GM19467 (cell line): Measurements from ENCODE around the gene EXOC2.
"Not testable (repeated sequence)": the region's sequence is repeated elsewhere in the genome, so short reads cannot be mapped to it uniquely, and the experiment has no call there.

Experiments used
- ATAC-seq: cut with Tn5 transposase; IDR thresholded peaks from one replicate; pipeline ENCODE4 v1.9.1; 2021; ENCODE audit warnings: mild to moderate bottlenecking, moderate library complexity; ENCODE audit not compliant: unreplicated experiment

Gene EXOC2

GRCh38 chr6:683742-684440 is 9.0 kb downstream of the EXOC2 start:
- no peak for ATAC-seq

DNA sequence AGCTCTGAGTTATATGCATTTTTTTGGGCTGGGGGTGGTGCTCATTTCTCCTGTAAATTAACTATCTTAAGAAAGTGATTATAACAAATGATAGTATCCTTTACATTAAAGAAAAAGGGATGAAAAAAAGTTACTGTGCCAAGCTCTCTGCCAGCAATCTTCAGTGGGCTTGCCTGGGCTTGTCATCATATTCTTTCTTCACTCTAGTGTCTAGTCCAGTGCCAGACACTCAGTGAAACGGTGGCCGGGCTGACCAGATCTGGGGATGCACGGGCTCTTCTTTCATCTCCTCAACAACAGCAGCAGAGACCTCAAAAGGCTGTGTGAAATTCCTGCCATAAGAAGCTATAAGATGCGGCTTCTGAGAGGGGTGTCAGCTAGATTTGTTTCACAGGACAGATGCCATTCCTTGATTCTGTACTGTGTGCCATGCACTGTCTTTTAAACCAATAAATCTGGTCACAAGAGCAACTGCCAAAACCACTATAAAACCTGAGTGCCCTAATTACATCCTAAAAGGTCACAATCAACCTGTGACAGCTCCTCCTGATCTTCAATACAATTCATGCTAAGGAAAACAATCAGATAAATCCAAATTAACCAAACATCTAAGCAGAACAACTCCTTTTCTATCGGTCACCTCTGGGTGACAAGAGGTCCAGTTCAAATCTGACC is 12.1 kb downstream of the EXOC2 start:
- no peak for ATAC-seq

DNA sequence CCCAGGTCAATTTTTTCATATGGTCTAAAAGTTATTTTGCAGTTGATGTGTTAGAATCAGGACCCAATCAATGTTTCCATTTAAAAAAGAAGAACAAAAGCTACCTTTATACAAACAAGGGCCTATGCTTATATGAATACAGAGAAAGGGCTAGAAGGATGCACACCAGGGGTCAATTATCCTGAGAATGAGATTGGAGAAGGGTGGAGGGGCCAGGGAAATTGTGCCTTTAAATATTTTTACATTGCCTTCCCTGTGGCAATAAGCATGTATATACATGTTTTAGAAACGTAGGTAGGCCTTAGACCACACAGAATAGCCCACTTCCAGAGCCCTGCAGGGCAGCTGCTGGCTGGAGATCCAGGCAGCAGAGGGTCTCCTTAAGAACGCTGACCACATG is 12.7 kb downstream of the EXOC2 start:
- ATAC-seq: no peak

- no peak for ATAC-seq
These were observed 13.7 kb downstream of the EXOC2 start for GRCh38 chr6:679282-679681.

DNA sequence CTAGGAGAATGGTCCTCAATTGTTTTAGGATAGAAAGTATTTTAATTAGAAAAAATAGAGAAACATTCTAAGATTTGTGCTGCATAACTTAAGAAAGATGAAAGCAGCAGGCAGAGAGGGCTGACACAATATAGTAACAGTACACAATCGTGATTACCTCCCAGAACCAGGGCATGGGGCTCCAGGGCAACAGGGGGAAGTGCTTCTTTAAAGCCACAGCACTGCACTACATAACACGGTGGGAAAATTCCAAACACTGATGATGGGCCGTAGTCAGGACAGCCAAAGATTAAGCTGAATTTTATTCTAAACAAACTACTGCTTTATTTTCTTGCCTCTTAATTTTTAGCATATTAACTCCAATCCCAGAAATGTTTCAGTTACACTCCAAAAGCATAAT is 14.4 kb downstream of the EXOC2 start:
- ATAC-seq: no peak

DNA sequence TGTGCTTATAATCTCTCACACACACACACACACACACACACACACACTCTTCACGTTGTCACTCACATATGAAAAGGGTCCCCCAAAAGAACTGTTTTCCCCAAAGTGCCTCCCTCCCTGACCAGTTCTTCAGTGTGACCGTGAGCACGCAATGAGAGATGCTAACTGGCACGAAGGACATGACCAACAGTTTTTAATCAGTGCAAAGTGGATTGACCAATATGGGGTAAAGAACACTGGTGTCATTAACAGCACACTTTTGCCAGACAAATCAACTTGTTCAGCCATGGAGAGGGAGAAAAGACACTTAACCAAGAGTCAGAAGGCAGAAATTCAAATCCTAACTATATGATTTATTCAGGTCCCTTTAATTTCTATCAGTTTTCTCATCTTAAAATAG is 15.0 kb downstream of the EXOC2 start:
- no peak for ATAC-seq

- no peak for ATAC-seq
These were observed 18.0 kb downstream of the EXOC2 start for GRCh38 chr6:674956-675355.

- no peak for ATAC-seq
These were observed 18.5 kb downstream of the EXOC2 start for GRCh38 chr6:674406-674805.

GRCh38 chr6:667253-667927 is 25.5 kb downstream of the EXOC2 start:
- no peak for ATAC-seq

GRCh38 chr6:665403-666267 is 27.3 kb downstream of the EXOC2 start:
- ATAC-seq: no peak

DNA sequence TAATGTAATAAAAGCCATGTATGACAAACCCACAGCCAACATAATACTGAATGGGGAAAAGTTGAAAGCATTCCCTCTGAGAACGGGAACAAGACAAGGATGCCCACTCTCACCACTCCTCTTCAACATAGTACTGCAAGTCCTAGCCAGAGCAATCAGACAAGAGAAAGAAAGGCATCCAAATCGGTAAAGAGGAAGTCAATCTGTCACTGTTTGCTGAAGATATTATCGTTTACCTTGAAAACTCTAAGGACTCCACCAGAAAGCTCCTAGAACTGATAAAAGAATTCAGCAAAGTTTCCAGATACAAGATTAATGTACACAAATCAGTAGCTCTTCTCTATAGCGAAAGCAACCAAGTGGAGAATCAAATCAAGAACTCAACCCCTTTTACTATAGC is 29.2 kb downstream of the EXOC2 start:
- not testable (repeated sequence) for ATAC-seq

- ATAC-seq: no peak
These were observed 33.0 kb downstream of the EXOC2 start for GRCh38 chr6:659716-660581.

- no peak for ATAC-seq
These were observed 34.7 kb downstream of the EXOC2 start for GRCh38 chr6:658244-658643.

GRCh38 chr6:657743-658142 is 35.2 kb downstream of the EXOC2 start:
- ATAC-seq: no peak

DNA sequence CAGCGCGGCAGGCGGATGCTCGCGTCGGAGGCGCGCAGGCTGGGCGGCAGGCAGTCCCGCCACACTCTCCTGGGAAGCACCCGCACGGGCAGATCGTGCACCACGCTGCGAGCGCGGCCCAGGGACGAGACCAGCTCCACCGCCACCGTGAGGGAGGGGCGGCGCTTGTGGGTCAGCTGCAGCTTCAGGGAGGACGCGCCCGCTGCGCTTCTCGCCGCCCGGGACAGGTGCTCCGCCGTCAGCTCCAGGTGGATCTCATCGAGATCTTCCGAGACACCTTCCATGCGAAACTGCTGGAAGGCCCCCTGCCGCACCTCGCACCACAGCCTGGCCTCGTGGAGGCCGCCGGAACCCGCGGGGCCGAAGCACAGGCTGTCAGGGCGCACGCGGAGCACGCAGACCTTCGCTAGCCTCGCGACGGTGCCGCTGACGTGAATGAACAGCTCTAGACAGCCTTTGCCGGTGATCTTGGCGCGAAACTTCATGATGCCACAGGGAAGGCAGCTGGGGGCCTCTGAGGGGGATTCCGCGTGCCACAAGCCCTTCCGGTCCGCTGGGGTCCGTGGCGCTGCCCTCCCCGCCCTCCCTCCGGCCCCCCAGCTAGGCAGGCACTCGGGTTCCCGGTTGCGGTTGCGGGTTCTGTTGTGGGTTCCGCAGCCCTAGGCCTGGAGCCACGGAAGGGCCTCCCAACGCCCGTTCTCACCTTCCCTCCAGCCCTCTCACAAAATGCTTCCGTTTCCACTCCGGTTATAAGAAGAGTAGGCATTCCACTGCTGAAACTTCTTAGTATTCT is 36.3 kb downstream of the EXOC2 start, which contains the start of gene HUS1B:
TSS of gene HUS1B (minus strand) at position 641 of the 793 bp plus-strand sequence. CDS start at position 485, 156 bp downstream.
- no peak for ATAC-seq

GRCh38 chr6:654136-654535 is 38.8 kb downstream of the EXOC2 start:
- no peak for ATAC-seq

DNA sequence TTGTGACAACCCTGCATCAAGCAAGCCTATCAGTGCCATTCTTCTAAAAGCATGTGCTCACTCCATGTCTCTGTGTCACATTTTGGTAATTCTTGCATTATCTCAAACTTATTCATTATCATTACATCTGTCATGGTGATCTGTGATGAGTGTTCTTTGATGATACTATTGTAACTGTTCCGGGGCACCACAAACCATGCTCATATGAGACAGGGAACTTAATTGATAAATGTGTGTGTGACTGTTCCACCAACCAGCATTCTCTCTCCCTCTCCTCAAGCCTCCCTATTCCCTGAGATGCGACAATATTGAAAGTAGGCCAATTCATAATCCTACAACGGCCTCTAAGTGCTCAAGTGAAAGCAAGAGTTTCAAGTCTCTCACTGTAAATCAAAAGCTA is 40.1 kb downstream of the EXOC2 start:
- ATAC-seq: no peak

DNA sequence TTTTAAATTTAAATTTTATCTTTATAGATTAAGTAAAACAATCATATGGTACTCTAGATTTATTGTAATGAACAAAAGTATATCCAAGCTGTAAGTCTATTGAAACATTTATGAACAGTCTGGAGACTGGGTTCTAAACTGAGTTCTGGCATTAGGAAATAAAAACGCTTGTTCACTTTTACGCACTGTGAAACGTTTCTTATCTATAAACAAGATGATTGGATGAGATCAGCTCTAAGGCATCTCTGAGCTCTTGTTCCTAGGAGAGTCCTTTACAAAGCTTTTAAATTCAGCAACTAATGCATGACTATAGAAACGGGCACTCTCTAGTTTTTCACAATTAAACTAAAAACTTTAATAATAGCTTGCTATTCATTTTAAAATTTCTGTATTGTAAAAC is 42.8 kb downstream of the EXOC2 start:
- ATAC-seq: no peak

DNA sequence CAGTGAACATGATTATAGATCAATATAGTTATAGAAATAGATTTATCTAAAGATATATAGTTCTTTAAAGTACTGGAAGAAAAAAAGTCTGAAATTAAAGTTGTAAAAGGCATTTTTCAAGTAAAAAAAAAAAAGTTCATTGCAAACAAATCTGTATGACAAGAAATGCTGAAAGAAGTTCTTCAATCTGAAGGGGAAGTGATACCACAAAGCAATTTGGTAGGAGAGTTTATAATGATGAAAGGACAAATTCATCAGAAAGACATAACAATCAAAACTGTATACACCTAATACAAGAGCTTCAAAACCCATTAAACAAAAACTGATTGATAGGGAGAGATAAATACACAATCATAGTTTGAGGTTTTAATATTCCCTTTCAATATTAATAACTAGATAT is 50.1 kb downstream of the EXOC2 start:
- ATAC-seq: no peak
